ENCODE results near the gene RACK1.
A peak's percentile ranks its signal among the peaks of the same experiment; 100 is the strongest.

DNA sequence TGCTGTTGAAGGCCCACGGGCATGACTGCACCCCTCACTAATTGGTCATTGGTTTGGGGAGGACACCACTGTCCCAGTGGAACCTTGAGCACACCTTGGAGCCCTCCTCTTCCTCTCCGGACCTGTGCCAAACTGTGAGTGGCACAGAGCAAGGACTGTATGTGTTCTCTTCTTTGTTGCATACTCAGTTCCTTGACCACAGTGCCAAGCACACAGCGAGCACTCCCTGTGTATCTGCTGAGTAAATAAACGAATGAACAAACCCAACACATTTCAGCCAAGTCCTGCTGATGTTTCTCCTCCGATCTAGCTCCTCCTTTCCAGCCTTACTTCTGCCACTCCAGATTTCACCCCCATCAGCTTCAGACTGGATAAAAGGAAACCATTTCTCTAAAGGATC lies 19.9 kb upstream of the RACK1 start:
- TF ChIP-seq, protein P1, sequence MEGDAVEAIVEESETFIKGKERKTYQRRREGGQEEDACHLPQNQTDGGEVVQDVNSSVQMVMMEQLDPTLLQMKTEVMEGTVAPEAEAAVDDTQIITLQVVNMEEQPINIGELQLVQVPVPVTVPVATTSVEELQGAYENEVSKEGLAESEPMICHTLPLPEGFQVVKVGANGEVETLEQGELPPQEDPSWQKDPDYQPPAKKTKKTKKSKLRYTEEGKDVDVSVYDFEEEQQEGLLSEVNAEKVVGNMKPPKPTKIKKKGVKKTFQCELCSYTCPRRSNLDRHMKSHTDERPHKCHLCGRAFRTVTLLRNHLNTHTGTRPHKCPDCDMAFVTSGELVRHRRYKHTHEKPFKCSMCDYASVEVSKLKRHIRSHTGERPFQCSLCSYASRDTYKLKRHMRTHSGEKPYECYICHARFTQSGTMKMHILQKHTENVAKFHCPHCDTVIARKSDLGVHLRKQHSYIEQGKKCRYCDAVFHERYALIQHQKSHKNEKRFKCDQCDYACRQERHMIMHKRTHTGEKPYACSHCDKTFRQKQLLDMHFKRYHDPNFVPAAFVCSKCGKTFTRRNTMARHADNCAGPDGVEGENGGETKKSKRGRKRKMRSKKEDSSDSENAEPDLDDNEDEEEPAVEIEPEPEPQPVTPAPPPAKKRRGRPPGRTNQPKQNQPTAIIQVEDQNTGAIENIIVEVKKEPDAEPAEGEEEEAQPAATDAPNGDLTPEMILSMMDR (IDR thresholded peaks at IDR 0.05): no peak
- TF ChIP-seq EP300 (IDR thresholded peaks at IDR 0.05): no peak
- TF ChIP-seq POLR2AphosphoS5 (IDR thresholded peaks at IDR 0.05): peak in 1 of 3 donors; percentile 61
- TF ChIP-seq POLR2A (IDR thresholded peaks at IDR 0.05): no peak
